GM23338 (cell line): ENCODE measurements around the gene DDR2.

Experiments used
- CREB1 ChIP-seq: fragments of 250-450 bp; sonication (Bioruptor Pico); IDR thresholded peaks from 2 replicates; pipeline ENCODE4 v1.5.0; 2020; ENCODE audit warnings: low read depth, mild to moderate bottlenecking, moderate library complexity
- EZH2 ChIP-seq: fragments of 200-600 bp; sonication (generic); IDR thresholded peaks from one replicate; pipeline ENCODE4 v1.8.0; 2017; ENCODE audit warnings: antibody characterized with exemption, mild to moderate bottlenecking, low read depth; ENCODE audit not compliant: unreplicated experiment
- EZH2phosphoT487 ChIP-seq: fragments of 200-600 bp; sonication (generic); IDR thresholded peaks from one replicate; pipeline ENCODE4 v1.8.1; 2018; ENCODE audit warnings: antibody characterized with exemption; ENCODE audit not compliant: unreplicated experiment
- JUNB ChIP-seq: IDR thresholded peaks from one replicate; pipeline ENCODE4 v1.6.1; 2016; ENCODE audit warnings: antibody characterized with exemption; ENCODE audit not compliant: unreplicated experiment
- POLR2AphosphoS5 ChIP-seq: IDR thresholded peaks from 2 replicates; pipeline ENCODE4 v1.6.1; 2016; ENCODE audit warnings: antibody characterized with exemption, low read depth
- STAT1 ChIP-seq: IDR thresholded peaks from one replicate; pipeline ENCODE4 v1.6.1; 2016; ENCODE audit warnings: antibody characterized with exemption; ENCODE audit not compliant: unreplicated experiment
- ZNF114 ChIP-seq: fragments of 250-450 bp; sonication (Bioruptor Pico); IDR thresholded peaks from 2 replicates; pipeline ENCODE4 v1.5.0; 2020; ENCODE audit warnings: mild to moderate bottlenecking, moderate library complexity
- TF ChIP-seq, protein P1 (sequence below), 2 experiments: fragments of 200-600 bp in 1 of 2; sonication (generic) in 1 of 2; conservative IDR thresholded peaks; 2 replicates each; pipeline versions ENCODE4 v1.5.1 to v1.6.1; 2016 to 2017; ENCODE audit warnings: antibody characterized with exemption in 2 of 2, low read depth in 2 of 2, mild to moderate bottlenecking in 2 of 2, moderate library complexity in 1 of 2
- TF ChIP-seq, protein P2 (sequence below): IDR thresholded peaks from one replicate; pipeline ENCODE4 v1.6.1; 2018; ENCODE audit warnings: antibody characterized with exemption; ENCODE audit not compliant: unreplicated experiment

GRCh38 chr1:162605225-162605927, 26.9 kb upstream of the DDR2 start:
- TF ChIP-seq, protein P1, sequence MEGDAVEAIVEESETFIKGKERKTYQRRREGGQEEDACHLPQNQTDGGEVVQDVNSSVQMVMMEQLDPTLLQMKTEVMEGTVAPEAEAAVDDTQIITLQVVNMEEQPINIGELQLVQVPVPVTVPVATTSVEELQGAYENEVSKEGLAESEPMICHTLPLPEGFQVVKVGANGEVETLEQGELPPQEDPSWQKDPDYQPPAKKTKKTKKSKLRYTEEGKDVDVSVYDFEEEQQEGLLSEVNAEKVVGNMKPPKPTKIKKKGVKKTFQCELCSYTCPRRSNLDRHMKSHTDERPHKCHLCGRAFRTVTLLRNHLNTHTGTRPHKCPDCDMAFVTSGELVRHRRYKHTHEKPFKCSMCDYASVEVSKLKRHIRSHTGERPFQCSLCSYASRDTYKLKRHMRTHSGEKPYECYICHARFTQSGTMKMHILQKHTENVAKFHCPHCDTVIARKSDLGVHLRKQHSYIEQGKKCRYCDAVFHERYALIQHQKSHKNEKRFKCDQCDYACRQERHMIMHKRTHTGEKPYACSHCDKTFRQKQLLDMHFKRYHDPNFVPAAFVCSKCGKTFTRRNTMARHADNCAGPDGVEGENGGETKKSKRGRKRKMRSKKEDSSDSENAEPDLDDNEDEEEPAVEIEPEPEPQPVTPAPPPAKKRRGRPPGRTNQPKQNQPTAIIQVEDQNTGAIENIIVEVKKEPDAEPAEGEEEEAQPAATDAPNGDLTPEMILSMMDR (conservative IDR thresholded peaks at IDR 0.05; ENCODE audit: low read depth in 2 of 2) = no peak
- no peak for TF ChIP-seq EZH2
- TF ChIP-seq EZH2phosphoT487 = no peak
- no peak for TF ChIP-seq CREB1 (CRISPR knock-in tag)
- no peak for TF ChIP-seq JUNB
- TF ChIP-seq, protein P2, sequence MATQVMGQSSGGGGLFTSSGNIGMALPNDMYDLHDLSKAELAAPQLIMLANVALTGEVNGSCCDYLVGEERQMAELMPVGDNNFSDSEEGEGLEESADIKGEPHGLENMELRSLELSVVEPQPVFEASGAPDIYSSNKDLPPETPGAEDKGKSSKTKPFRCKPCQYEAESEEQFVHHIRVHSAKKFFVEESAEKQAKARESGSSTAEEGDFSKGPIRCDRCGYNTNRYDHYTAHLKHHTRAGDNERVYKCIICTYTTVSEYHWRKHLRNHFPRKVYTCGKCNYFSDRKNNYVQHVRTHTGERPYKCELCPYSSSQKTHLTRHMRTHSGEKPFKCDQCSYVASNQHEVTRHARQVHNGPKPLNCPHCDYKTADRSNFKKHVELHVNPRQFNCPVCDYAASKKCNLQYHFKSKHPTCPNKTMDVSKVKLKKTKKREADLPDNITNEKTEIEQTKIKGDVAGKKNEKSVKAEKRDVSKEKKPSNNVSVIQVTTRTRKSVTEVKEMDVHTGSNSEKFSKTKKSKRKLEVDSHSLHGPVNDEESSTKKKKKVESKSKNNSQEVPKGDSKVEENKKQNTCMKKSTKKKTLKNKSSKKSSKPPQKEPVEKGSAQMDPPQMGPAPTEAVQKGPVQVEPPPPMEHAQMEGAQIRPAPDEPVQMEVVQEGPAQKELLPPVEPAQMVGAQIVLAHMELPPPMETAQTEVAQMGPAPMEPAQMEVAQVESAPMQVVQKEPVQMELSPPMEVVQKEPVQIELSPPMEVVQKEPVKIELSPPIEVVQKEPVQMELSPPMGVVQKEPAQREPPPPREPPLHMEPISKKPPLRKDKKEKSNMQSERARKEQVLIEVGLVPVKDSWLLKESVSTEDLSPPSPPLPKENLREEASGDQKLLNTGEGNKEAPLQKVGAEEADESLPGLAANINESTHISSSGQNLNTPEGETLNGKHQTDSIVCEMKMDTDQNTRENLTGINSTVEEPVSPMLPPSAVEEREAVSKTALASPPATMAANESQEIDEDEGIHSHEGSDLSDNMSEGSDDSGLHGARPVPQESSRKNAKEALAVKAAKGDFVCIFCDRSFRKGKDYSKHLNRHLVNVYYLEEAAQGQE = no peak
- no peak for TF ChIP-seq ZNF114 (CRISPR knock-in tag)
- TF ChIP-seq STAT1 = no peak
- no peak for TF ChIP-seq POLR2AphosphoS5
